B cell (primary cell): Measurements from ENCODE around the gene PALM. TPM values are rescaled to one million over a fixed set of nuclear protein-coding genes. Genes with fewer than 3 reads are reported as not detected.

Experiments
- ATAC-seq: fragments of 200-7000 bp; cut with Tn5 transposase; one replicate; pipeline ENCODE4 v1.10.0; 2021; ENCODE audit warnings: low read depth, mild to moderate bottlenecking, moderate number of reproducible peaks, moderate library complexity
- CTCF ChIA-PET: fragments of 350-600 bp; sonication (Branson Sonifier 250); formaldehyde crosslinking; loops from one replicate; lab custom pipeline; 2021; ENCODE audit warnings: antibody characterized with exemption, inconsistent platforms; lab: Charles Lee
- POLR2A ChIA-PET: fragments of 350-600 bp; sonication (Branson Sonifier 250); formaldehyde crosslinking; loops from one replicate; lab custom pipeline; 2021; ENCODE audit warnings: antibody characterized with exemption; lab: Charles Lee
- DNase-seq: peaks from one replicate; pipeline ENCODE4 v3.0.0; 2013
- H2AFZ ChIP-seq: 2 replicates; pipeline ENCODE4 v1.6.1; 2012; ENCODE audit warnings: mild to moderate bottlenecking, low read depth, low read length; ENCODE audit not compliant: insufficient read depth, poor library complexity, severe bottlenecking
- H3K27ac ChIP-seq, 2 donors: 1 replicate in 1 of 2; 2 replicates in 1 of 2; pipeline ENCODE4 v1.5.1; 2012 to 2013; ENCODE audit warnings: low read length in 2 of 2, mild to moderate bottlenecking in 2 of 2, moderate library complexity in 1 of 2
- H3K27me3 ChIP-seq, 4 experiments: fragments of 200-600 bp in 1 of 4; sonication (generic) in 1 of 4; replicated peaks in 1 of 4; 1 replicate in 2 of 4; 2 replicates in 2 of 4; pipeline versions ENCODE4 v1.6.1 to v1.7.0; 2013 to 2016; ENCODE audit warnings: low read length in 3 of 4, mild to moderate bottlenecking in 2 of 4, mixed read lengths in 1 of 4, moderate library complexity in 1 of 4; ENCODE audit not compliant: insufficient read depth in 4 of 4, control insufficient read depth in 3 of 4; ENCODE audit errors: control extremely low read depth in 1 of 4
- H3K36me3 ChIP-seq, 2 experiments: replicated peaks in 1 of 2; 1 replicate in 1 of 2; 2 replicates in 1 of 2; pipeline versions ENCODE4 v1.6.1 to v1.7.1; 2013; ENCODE audit warnings: low read length in 1 of 2; ENCODE audit not compliant: insufficient read depth in 2 of 2, control insufficient read depth in 1 of 2; ENCODE audit errors: control extremely low read depth in 1 of 2, extremely low read depth in 1 of 2
- H3K4me1 ChIP-seq, 2 donors: fragments of 200-600 bp in 1 of 2; sonication (generic) in 1 of 2; 1 replicate in 1 of 2; 2 replicates in 1 of 2; pipeline versions ENCODE4 v1.5.1 to v1.6.1; 2013 to 2017; ENCODE audit warnings: low read length in 2 of 2; ENCODE audit not compliant: control insufficient read depth in 2 of 2, insufficient read depth in 2 of 2
- H3K4me2 ChIP-seq: replicated peaks from 2 replicates; pipeline ENCODE3; 2012; ENCODE audit warnings: mild to moderate bottlenecking, low read depth, low read length; ENCODE audit not compliant: poor library complexity, severe bottlenecking
- H3K4me3 ChIP-seq, 5 experiments: fragments of 200-600 bp in 1 of 5; sonication (generic) in 1 of 5; 1 replicate in 3 of 5; 2 replicates in 2 of 5; pipeline versions ENCODE4 v1.5.1 to v1.7.0; 2011 to 2016; ENCODE audit warnings: low read length in 4 of 5, mild to moderate bottlenecking in 4 of 5, low read depth in 2 of 5, control low read depth in 1 of 5, moderate library complexity in 1 of 5; ENCODE audit not compliant: insufficient read depth in 1 of 5; ENCODE audit errors: control extremely low read depth in 1 of 5, extremely low read depth in 1 of 5
- H3K79me2 ChIP-seq: fragments of 200-600 bp; sonication (generic); one replicate; pipeline ENCODE4 v1.6.0; 2016; ENCODE audit warnings: low read length; ENCODE audit not compliant: control insufficient read depth, insufficient read depth
- H3K9ac ChIP-seq: fragments of 200-600 bp; sonication (generic); 2 replicates; pipeline ENCODE4 v1.6.1; 2017; ENCODE audit warnings: mild to moderate bottlenecking, low read length, moderate library complexity
- H3K9me3 ChIP-seq, 3 donors: one replicate each; pipeline versions ENCODE4 v1.6.1 to v1.7.1; 2013; ENCODE audit warnings: low read length in 2 of 3; ENCODE audit not compliant: control insufficient read depth in 2 of 3, insufficient read depth in 1 of 3; ENCODE audit errors: control extremely low read depth in 1 of 3
- H4K20me1 ChIP-seq: 2 replicates; pipeline ENCODE4 v1.6.0; 2012; ENCODE audit warnings: mild to moderate bottlenecking, low read length; ENCODE audit not compliant: insufficient read depth, control insufficient read depth, poor library complexity, severe bottlenecking
- H3K27ac Mint-ChIP-seq: one replicate; pipeline ENCODE4 v1.8.0; 2021; ENCODE audit warnings: mixed read lengths
- H3K27me3 Mint-ChIP-seq: one replicate; pipeline ENCODE4 v1.8.0; 2021; ENCODE audit warnings: mixed read lengths
- H3K4me1 Mint-ChIP-seq: one replicate; pipeline ENCODE4 v1.8.0; 2021; ENCODE audit warnings: mixed read lengths
- H3K4me3 Mint-ChIP-seq: one replicate; pipeline ENCODE4 v1.8.0; 2021; ENCODE audit warnings: mixed read lengths
- H3K9me3 Mint-ChIP-seq: one replicate; pipeline ENCODE4 v1.8.0; 2022; ENCODE audit warnings: mixed read lengths; ENCODE audit not compliant: insufficient read depth
- EZH2 ChIP-seq: IDR thresholded peaks from 2 replicates; pipeline ENCODE4 v1.6.1; 2012; ENCODE audit warnings: borderline replicate concordance, low read depth, mild to moderate bottlenecking, moderate library complexity, low read length; ENCODE audit not compliant: insufficient read depth, poor library complexity, severe bottlenecking
- WGBS: methylation state at CpG from one replicate; pipeline ENCODE4 v1.1.5; 2013; ENCODE audit warnings: missing lambda C conversion rate; ENCODE audit not compliant: insufficient coverage; 5-methylcytosine and 5-hydroxymethylcytosine counted together
- intact Hi-C: fragments of 100-400 bp; cut with micrococcal nuclease; formaldehyde crosslinking; loops from one replicate; pipeline ENCODE4 v1.10.0; 2022
- polyA plus RNA-seq: library from polyadenylated mRNA; depleted of rRNA; stranded (reverse); fragments of >200 nt; gene quantifications from 2 replicates; pipeline ENCODE4 v1.2.3, GENCODE V29; 2012
- total RNA-seq, 2 donors: library from RNA; stranded (reverse); fragments of 120-200 nt in 1 of 2; gene quantifications; 1 replicate in 1 of 2; 2 replicates in 1 of 2; pipeline versions ENCODE4 v1.2.3 to v1.2.4, GENCODE V29; 2013 to 2022
- TF ChIP-seq, protein P1 (sequence below): fragments of 200-600 bp; IDR thresholded peaks from one replicate; pipeline ENCODE4 v1.8.0; 2022; ENCODE audit warnings: antibody characterized with exemption, mild to moderate bottlenecking

PALM gene
- total and polyA plus RNA-seq, 2 donors (not counting 1 experiment from before 2014, with no cell fraction given) = 0.15 TPM; not detected in 1

DNA sequence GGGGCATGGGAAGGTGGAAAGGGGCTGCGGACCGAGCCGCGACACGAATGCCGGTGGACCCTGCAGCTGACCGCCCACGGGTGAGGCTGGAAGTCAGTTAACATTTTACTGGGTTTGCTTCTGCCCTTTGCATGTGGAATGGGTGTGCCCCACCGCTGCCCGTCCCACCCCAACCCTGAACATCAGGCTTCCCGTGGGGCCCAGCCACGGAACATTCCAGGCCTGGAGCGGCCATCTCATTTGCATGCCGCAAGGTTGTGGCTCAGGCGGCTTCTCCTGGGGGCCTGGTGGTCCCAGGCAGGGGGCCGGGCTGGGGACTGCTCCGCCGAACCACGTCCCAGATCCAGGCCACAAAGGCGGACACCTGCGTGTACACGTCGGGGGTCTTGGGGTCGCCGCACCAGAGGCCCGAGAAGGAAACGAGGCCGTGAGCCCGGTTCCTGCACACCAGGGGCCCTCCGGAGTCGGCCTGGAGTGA is 23.2 kb upstream of the PALM start:
- Histone ChIP-seq H3K36me3 (no peaks in the 10 kb centered on the region), H4K20me1 (no peaks in the 10 kb centered on the region), H3K27me3 (no peaks in the 10 kb centered on the region), H3K27ac (no peak overlapping the region), H3K9me3 (peaks cover 0 to 22% (median 0%) of the 10 kb centered on the region in 3 donors), H3K9ac (no peak overlapping the region), H3K4me2 (no peak overlapping the region), H3K4me3 (no peak overlapping the region), H3K79me2 (no peaks in the 10 kb centered on the region), H2AFZ (no peak overlapping the region), H3K4me1 (peaks cover 0 to 12% of the 10 kb centered on the region in 2 donors)
- DNase-seq (no peak), ATAC-seq (no peak)
- Mint-ChIP-seq H3K4me3 (no peak overlapping the region), H3K9me3 (no peaks in the 10 kb centered on the region), H3K27ac (no peak overlapping the region), H3K27me3 (no peaks in the 10 kb centered on the region), H3K4me1 (peaks cover 2% of the 10 kb centered on the region)
- intact Hi-C loops = no loop called here
- TF ChIP-seq, protein P1, sequence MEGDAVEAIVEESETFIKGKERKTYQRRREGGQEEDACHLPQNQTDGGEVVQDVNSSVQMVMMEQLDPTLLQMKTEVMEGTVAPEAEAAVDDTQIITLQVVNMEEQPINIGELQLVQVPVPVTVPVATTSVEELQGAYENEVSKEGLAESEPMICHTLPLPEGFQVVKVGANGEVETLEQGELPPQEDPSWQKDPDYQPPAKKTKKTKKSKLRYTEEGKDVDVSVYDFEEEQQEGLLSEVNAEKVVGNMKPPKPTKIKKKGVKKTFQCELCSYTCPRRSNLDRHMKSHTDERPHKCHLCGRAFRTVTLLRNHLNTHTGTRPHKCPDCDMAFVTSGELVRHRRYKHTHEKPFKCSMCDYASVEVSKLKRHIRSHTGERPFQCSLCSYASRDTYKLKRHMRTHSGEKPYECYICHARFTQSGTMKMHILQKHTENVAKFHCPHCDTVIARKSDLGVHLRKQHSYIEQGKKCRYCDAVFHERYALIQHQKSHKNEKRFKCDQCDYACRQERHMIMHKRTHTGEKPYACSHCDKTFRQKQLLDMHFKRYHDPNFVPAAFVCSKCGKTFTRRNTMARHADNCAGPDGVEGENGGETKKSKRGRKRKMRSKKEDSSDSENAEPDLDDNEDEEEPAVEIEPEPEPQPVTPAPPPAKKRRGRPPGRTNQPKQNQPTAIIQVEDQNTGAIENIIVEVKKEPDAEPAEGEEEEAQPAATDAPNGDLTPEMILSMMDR = no peak
- TF ChIP-seq EZH2 = no peak
- POLR2A ChIA-PET = no interaction called here
- CTCF ChIA-PET = no interaction called here
- 77% methylated on average over 29 of the region's 31 CpGs for WGBS

DNA sequence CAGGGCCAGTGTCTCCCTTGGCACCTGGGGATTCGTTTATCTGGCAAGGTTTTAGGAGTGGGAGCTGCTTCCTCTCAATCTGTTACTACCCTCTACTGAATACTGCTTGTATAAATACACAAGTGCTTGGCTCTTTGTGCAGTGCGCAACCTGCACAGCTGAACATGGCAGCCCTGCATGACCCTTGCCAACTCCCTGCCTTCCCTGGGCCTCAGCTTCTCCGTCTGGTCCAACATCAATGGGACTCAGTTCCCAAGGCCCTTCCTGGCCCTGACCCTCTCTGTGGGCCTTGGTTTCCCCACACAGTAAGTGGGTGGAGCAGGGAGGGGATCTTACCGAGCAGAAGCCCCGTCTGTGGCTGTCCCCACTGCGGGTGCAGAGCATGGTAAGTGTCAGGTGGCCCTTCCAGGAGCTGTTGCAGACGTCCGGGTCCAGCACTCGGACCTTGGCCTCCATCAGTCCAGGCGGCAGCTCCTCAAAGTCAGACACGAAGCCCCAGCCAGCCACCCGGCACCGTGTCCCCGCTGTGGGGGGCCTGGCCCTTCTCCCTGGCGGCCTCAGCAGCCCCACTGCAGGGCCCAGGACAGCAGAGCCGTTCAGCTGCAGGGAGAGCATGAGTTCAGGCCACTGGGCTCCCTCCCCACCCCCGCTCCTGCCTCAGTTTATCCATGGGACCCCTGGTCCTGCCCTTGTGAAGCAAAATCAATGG is 22.0 kb upstream of the PALM start:
- Histone ChIP-seq H3K27ac (no peak overlapping the region), H3K79me2 (no peaks in the 10 kb centered on the region), H2AFZ (no peak overlapping the region), H3K27me3 (no peaks in the 10 kb centered on the region), H3K4me1 (peaks cover 0 to under 1% of the 10 kb centered on the region in 2 donors), H4K20me1 (no peaks in the 10 kb centered on the region), H3K4me3 (no peak overlapping the region), H3K9me3 (peaks cover 0 to 11% (median 0%) of the 10 kb centered on the region in 3 donors), H3K9ac (no peak overlapping the region), H3K36me3 (no peaks in the 10 kb centered on the region), H3K4me2 (no peak overlapping the region)
- Mint-ChIP-seq H3K4me3 (no peak overlapping the region), H3K27ac (no peak overlapping the region), H3K27me3 (no peaks in the 10 kb centered on the region), H3K4me1 (no peaks in the 10 kb centered on the region), H3K9me3 (no peaks in the 10 kb centered on the region)
- TF ChIP-seq, protein P1 = no peak
- TF ChIP-seq EZH2 = no peak
- WGBS = 84% methylated on average over 15 of the region's 17 CpGs
- ChIA-PET POLR2A (no interaction called here), CTCF (no interaction called here)
- DNase-seq (no peak), ATAC-seq (no peak)
- intact Hi-C loops = no loop called here
